ENCODE data around the gene SPATA24. TPM values are rescaled to one million over a fixed set of nuclear protein-coding genes. Genes with fewer than 3 reads are reported as not detected.
"Not testable (repeated sequence)": the region's sequence is repeated elsewhere in the genome, so short reads cannot be mapped to it uniquely, and the experiment has no call there.

The SPATA24 gene
- total RNA-seq, 1 donor from 2014 or later, result 9.4 TPM

- no peak for DNase-seq (ENCODE audit: low read depth, low spot score)
Observed at GRCh38 chr5:139417214-139417613, 13.3 kb upstream of the SPATA24 start.

- DNase-seq (ENCODE audit: low read depth, low spot score), result no peak
Observed at GRCh38 chr5:139416651-139417050, 12.8 kb upstream of the SPATA24 start.

GRCh38 chr5:139415869-139416268 is 12.0 kb upstream of the SPATA24 start:
- DNase-seq (ENCODE audit: low read depth, low spot score), result no peak

- DNase-seq (ENCODE audit: low read depth, low spot score), result no peak
Observed at GRCh38 chr5:139415221-139415861, 11.5 kb upstream of the SPATA24 start.

- no peak for DNase-seq (ENCODE audit: low read depth, low spot score)
Observed at GRCh38 chr5:139414581-139415130, 10.8 kb upstream of the SPATA24 start.

GRCh38 chr5:139413963-139414362 is 10.1 kb upstream of the SPATA24 start:
- DNase-seq (ENCODE audit: low read depth, low spot score), result no peak

- no peak for DNase-seq (ENCODE audit: low read depth, low spot score)
Observed at GRCh38 chr5:139413153-139413552, 9.3 kb upstream of the SPATA24 start.

- DNase-seq (ENCODE audit: low read depth, low spot score), result no peak
Observed at GRCh38 chr5:139410993-139411828, 7.3 kb upstream of the SPATA24 start.

- DNase-seq (ENCODE audit: low read depth, low spot score), result no peak
Observed at GRCh38 chr5:139410121-139410992, 6.5 kb upstream of the SPATA24 start.

GRCh38 chr5:139409116-139409515 is 5.2 kb upstream of the SPATA24 start:
- not testable (repeated sequence) for DNase-seq (ENCODE audit: low read depth, low spot score)

- DNase-seq (ENCODE audit: low read depth, low spot score), result no peak
Observed at GRCh38 chr5:139408191-139408590, 4.3 kb upstream of the SPATA24 start.

GRCh38 chr5:139407517-139407916 is 3.6 kb upstream of the SPATA24 start:
- DNase-seq (ENCODE audit: low read depth, low spot score), result no peak

GRCh38 chr5:139406963-139407362 is 3.1 kb upstream of the SPATA24 start:
- DNase-seq (ENCODE audit: low read depth, low spot score), result no peak

- DNase-seq (ENCODE audit: low read depth, low spot score), result no peak
Observed at GRCh38 chr5:139404484-139404840, 573 bp upstream of the SPATA24 start.

GRCh38 chr5:139403418-139403786 is 487 bp downstream of the SPATA24 start:
- no peak for DNase-seq (ENCODE audit: low read depth, low spot score)

GRCh38 chr5:139402561-139403158 is 1.2 kb downstream of the SPATA24 start:
- DNase-seq (ENCODE audit: low read depth, low spot score), result no peak

GRCh38 chr5:139401546-139401945 is 2.3 kb downstream of the SPATA24 start:
- no peak for DNase-seq (ENCODE audit: low read depth, low spot score)

- no peak for DNase-seq (ENCODE audit: low read depth, low spot score)
Observed at GRCh38 chr5:139399501-139400121, 4.3 kb downstream of the SPATA24 start.

GRCh38 chr5:139397921-139398320 is 6.0 kb downstream of the SPATA24 start:
- DNase-seq (ENCODE audit: low read depth, low spot score), result no peak

GRCh38 chr5:139396691-139397090 is 7.2 kb downstream of the SPATA24 start:
- no peak for DNase-seq (ENCODE audit: low read depth, low spot score)

Measured in pulmonary artery endothelial cell (primary cell).